ENCODE results near the gene NRBP1.
"Not testable (repeated sequence)": the region's sequence is repeated elsewhere in the genome, so short reads cannot be mapped to it uniquely, and the experiment has no call there.

The NRBP1 gene

DNA sequence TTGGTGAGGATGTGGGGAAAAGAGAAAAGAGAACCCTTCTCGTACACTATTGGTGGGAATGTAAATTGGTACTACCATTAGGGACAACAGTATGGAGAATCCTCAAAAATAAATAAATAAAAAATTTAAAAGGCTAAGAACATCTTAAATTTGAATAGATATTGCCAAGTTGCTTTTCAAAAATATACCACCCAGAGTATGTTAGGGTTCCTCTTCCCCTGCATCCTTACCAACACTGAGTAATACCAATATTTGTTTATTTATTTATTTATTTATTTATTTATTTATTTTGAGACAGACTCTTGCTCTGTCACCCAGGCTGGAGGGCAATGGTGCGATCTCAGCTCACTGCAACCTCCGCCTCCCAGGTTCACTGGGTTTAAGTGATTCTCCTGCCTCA, 5.5 kb upstream of the NRBP1 start:
- no peak for DNase-seq

GRCh38 chr2:27425039-27425438, 3.4 kb upstream of the NRBP1 start:
- not testable (repeated sequence) for DNase-seq

DNA sequence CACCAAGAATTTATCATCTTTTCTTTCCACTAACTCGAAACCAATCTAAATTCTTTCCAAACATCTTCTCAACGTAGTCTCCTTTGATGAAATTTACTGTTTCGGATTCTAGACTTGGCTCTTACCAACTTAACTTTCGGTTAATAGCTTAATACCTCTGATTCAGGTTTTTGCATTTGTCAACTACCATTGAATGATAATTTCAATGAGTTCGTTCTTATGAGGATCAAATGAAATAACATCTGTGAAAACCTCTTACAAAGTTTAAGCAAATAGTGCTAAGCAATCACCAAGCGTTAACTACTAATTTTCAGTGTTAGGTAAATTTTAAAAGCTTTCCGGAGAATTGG, 593 bp upstream of the NRBP1 start:
- no peak for DNase-seq

DNA sequence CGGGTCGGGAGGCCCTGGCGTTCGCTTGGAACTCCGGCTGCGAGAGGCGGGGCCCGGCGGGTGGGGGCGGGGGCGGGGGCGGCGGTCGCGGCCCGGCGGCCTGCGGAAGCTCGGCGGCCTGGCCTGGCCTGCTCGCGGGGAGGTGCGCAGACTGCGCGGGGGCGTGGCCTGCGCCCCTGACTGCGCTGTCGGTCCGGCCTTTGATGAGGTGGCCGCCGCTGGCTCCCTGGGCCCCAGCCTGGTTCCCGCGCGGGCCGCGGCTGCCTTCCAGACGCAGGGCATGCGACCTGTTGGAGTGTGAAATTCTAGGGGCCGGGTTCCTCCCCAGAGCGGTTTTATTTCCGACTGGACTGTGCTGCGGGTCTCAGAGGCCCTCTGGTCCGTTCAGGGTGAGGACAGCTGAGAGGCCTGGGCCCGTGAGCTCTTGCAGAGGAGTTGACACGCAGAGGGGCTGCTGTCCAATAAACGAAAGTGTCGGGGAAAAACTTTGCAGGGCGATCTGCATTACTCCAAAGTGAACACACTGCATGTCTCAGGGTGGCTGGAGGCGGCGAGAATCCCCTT, 629 bp downstream of the NRBP1 start:
- peak; percentile 91 for DNase-seq

GRCh38 chr2:27431395-27431794, 3.0 kb downstream of the NRBP1 start:
- peak; percentile 87 for DNase-seq

DNA sequence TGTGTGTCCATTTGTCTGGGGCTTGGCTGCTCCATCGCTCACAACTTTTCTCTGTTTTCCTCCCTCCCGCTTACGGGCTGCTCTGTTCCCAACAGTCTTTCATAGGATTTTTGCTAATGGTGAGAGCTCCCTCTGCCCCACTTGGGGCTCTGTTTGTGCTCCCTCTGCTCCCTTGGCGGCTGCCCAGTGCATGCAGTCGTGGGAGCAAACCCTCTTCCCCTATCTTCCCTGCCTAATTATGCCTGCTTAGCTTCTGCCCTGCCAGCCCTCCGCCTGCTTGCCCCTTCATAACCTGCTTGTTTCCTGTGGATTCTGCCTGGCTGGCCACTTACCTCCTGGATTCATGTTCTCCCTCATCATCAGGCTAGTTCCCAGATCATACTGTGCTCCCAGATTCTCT, 7.2 kb downstream of the NRBP1 start:
- DNase-seq: no peak

DNA sequence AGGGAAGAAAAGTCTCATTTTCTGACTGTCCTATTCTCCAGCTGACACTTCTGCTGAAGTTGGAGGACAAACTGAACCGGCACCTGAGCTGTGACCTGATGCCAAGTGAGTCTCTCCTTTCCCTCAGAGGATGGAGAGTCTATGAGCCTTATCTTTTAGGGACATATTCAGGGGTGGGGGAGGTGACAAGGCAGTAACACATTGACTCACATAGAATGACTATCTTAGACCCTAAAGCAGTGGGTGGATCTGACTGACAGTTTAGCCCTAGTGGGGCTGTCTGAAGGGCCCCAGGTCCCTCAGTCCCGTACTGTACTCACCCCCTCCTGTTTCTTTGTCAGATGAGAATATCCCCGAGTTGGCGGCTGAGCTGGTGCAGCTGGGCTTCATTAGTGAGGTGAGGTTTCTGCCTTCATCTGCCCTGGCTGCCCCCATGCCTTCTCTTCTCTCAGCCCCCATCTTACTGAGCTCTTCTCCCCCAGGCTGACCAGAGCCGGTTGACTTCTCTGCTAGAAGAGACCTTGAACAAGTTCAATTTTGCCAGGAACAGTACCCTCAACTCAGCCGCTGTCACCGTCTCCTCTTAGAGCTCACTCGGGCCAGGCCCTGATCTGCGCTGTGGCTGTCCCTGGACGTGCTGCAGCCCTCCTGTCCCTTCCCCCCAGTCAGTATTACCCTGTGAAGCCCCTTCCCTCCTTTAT, 12.9 kb downstream of the NRBP1 start:
- DNase-seq: no peak

DNA sequence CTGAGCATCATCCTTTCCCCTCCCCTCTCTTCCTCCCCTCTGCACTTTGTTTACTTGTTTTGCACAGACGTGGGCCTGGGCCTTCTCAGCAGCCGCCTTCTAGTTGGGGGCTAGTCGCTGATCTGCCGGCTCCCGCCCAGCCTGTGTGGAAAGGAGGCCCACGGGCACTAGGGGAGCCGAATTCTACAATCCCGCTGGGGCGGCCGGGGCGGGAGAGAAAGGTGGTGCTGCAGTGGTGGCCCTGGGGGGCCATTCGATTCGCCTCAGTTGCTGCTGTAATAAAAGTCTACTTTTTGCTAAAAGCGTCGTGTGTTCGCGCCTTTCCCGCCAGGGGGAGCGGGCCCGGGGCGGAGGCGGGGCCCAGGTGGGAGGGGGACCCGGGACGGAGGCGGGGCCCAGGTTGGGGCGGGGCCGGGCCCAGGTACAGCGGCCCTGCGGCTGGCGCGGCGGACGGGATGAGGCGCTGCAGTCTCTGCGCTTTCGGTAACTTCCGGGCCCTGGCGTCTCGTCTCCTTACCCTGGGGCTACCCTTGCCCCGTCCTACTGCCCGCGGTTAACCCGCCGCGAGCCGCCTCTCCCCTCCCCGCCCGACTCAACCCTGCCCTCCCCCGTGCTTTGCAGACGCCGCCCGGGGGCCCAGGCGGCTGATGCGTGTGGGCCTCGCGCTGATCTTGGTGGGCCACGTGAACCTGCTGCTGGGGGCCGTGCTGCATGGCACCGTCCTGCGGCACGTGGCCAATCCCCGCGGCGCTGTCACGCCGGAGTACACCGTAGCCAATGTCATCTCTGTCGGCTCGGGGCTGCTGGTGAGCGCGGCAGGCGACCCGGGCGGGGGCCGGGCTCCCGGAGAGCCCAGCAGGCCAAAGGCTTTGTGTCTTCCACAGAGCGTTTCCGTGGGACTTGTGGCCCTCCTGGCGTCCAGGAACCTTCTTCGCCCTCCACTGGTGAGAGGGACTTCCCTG, 13.8 kb downstream of the NRBP1 start, which contains the start of gene KRTCAP3:
Gene KRTCAP3 (plus strand): TSS at position 424 of the 962 bp plus-strand sequence. CDS start 32 bp downstream, at position 456.
- no peak for DNase-seq

DNA sequence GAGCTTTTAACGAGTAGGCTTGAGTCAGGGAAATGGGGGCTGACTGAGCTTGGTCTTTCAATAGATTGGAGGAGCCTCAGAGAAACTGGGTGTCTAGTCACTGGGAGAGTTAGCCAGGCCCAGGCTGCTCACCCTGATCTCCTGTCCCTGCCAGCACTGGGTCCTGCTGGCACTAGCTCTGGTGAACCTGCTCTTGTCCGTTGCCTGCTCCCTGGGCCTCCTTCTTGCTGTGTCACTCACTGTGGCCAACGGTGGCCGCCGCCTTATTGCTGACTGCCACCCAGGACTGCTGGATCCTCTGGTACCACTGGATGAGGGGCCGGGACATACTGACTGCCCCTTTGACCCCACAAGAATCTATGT, 14.5 kb downstream of the NRBP1 start:
- DNase-seq: no peak

DNA sequence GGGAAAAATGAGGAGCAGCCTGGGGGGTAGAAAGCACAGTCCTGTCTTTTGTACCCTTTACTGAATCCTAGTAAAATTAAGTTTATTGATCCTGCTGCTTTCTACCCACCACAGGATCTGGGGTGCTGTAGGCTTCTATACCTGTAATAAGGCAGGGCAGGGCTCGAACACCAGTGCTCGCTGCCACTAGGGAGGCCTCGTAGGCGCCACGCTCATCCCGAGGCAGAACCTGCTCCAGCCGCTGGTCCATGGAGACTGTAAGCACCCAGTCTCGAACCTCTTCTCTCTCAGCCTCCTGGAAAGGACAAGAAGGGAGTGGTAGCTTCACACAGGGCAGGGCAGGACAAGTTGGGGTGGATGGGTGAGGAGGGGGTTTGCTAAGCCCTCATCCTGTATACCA, 16.7 kb downstream of the NRBP1 start:
- DNase-seq: no peak

GRCh38 chr2:27445615-27446014, 17.2 kb downstream of the NRBP1 start:
- DNase-seq: no peak

DNA sequence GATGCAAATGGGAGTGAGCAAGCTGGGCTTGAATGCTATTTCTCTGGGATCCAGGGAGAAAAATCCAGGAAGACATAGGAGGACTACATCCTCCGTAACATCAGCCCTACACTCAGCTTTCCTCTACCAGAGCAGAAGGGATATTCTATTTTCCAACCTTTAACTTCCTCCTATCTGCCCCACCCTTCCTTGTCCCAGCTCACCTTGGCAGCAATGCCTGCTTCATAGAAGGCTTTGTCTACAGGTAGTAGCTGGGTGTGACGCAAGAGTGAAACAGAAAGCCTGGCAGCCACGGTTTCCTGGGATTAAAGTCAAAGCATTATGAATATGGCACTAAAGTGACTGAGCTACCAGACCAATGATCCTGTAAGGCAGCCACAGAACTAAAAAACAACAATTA, 17.6 kb downstream of the NRBP1 start:
- no peak for DNase-seq

DNA sequence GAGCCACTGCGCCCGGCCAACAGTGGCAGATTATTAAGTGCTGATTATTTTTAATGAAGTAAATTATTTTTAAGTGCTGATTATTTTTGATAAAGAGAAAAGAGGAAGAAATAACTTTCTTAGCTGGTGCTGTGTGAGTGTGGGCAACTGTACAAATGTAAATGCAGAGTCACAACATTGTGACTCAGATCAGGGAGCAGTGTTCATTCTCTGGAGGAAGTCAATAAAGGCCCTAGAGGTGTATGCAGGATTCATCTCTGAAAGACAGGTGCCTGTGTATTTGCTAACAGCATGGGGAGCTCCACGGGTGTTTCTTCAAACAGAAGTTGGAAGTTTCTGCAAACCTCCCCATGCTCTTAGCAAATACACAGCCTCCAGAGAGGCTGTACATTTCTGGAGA, 19.9 kb downstream of the NRBP1 start:
- no peak for DNase-seq

DNA sequence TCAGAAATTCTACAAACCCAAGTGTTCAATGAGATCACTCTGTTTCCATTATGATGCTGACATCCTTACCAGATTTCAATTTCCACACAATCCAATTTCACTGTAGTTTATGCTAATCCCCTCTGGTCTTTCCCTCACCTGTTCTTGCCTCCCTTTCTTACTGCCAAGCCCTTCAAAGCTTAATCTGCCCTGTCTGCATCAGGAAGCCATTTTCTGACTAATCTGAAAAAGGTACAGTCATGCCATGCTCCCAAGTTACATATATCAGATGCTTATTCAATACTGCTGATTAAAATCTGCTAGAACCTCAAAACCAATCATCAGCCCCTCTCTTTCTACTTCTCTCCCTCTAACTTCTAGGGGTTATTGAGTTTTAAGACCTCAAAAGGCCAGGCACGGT, 22.7 kb downstream of the NRBP1 start:
- no peak for DNase-seq

DNA sequence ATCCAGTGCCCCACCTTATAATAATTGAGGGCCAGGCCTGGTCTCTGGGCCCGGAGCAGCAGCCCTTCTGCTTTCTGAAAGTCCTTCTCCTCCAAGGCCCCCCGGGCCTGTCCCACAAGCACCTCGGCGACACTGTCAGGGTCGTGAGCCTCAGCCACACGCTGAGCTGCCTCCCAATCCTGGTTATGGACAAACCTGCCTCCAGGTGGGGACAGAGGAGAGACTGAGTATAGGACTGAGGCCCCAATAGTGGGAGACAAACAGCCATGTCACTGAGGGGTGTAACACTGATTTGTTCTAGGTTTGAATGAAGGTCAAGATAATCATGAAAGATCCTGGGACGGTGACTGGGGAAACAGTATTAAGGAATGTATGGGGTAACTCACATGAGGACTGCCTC, 25.5 kb downstream of the NRBP1 start:
- no peak for DNase-seq

- no peak for DNase-seq
Measured at GRCh38 chr2:27461118-27461517, 32.7 kb downstream of the NRBP1 start.

DNA sequence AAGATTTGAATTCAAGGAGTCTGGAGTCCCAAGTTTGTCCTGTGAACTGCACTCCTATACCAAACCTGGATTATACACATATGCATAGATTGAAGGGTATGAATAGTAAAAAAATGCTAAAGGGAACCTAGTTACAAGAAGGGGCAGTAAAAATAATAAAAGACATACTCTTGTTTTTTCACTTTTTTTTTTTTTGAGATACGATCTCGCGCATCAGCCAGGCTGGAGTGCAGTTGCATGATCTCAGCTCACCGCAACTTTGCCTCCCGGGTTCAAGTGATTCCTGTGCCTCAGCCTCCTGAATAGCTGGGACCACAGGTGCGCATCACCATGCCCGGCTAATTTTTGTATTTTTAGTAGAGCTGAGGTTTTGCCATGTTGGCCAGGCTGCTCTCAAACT, 36.0 kb downstream of the NRBP1 start:
- no peak for DNase-seq

DNA sequence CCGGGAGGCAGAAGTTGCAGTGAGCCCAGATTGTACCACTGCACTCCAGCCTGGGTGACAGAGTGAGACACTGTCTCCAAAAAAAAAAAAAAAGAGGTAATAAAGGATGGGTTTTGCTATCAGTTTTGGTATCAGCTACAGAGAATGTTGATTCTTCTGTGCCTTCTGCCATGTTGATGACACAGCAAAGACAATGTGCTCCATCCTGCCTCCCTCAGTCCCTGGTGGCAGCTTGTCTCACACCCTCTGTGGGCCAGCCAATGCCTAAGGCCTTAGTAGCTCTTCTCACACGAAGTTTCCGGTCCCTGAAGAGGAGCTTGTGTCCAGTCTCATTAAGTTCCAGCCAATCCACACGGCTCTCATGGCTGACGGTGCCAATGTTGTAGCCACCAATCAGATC, 43.5 kb downstream of the NRBP1 start:
- no peak for DNase-seq

GRCh38 chr2:27485496-27485895, 57.1 kb downstream of the NRBP1 start:
- DNase-seq: no peak

DNA sequence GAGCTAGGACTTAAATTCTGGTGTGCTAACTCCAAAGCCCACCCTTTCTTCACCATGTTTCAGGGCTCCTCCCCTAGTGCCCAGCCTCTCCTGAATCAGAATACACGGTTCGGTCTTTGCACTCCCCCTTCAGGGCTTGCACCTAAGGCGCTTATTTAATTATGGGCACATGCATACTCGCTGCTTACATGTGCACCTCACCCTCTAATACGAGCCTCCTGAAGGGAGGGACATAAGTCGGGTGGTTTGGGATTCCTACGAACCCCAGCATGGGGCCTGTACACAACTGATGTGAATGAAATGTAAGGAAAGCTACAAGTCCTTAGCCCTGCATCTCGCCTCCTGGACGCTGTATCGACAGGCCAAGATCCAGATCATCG, 60.7 kb downstream of the NRBP1 start:
- peak; percentile 16 for DNase-seq

DNA sequence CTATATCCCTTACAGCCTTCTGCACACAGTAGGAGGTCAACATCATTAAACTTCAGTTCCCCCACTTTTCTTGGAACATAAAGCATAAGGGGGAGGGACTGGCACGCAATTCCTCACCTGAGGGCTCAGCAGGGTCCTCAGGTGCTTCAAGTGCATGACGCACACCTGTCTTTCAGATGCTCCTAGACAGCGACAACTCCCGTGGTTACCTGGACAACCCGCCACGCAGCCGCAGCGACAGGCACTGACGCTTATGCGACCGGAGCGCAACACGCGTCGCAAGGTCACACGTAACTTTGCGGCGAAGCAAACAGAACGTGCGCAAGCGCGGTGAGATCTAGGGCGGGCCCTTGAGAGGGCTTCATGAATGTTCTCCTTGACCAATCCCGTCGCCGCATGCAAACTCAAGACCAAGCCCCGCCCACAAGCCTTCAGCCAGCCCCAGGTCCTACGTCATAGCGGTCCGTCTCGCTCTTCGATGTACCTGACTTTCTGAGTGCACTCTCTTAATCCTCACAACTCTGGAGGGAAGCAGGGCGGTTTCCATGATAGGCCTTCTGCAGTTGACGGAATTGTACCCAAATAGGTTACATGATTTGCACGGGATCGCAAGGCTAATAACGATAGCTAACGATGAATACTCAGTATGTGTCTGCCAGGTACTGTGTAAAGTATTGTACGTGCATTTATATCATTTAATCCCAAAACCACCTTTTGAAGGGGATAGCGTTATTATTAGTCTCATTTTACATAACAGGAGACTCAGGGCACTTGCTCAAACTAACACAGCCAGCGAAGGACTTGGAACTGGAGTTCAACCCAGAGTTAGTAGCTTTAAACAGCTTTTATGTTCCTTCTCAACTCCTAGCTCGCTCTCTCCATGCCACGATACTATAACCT, 61.3 kb downstream of the NRBP1 start, which contains the start of gene IFT172:
Gene IFT172 (minus strand): TSS at position 246 of the 900 bp plus-strand sequence. CDS start 90 bp downstream, at position 156.
- DNase-seq: peak; percentile 99
